IMR-90 (cell line): ENCODE results near the gene AKAP1. TPM values are rescaled to one million over a fixed set of nuclear protein-coding genes. Genes with fewer than 3 reads are reported as not detected.

Experiments
- ATAC-seq: fragments of 200-7000 bp; cut with Tn5 transposase; 2 replicates; pipeline ENCODE4 v1.9.1; 2020; ENCODE audit warnings: low read depth, mild to moderate bottlenecking, moderate library complexity
- BruUV-seq: library from RNA; stranded (reverse); fragments of 400-500 nt; replicated peaks from 2 replicates; lab custom pipeline; 2021; lab: Mats Ljungman, UMichigan
- CTCF ChIA-PET: fragments of 300-600 bp; formaldehyde crosslinking; extraction: SDS; loops from one replicate; lab custom pipeline; 2021; ENCODE audit warnings: antibody characterized with exemption; lab: Yijun Ruan, JAX
- POLR2A ChIA-PET: fragments of 300-600 bp; sonication (Branson Sonifier 250); formaldehyde crosslinking; loops from one replicate; lab custom pipeline; 2022; ENCODE audit warnings: antibody characterized with exemption; ENCODE audit not compliant: unreplicated experiment; lab: Charles Lee
- DNase-seq: peaks from one replicate; pipeline ENCODE4 v3.0.0; 2013
- H2AFZ ChIP-seq: replicated peaks from 2 replicates; pipeline ENCODE3; 2013; ENCODE audit warnings: low read length, mild to moderate bottlenecking; ENCODE audit not compliant: poor library complexity
- H2AK5ac ChIP-seq: 2 replicates; pipeline ENCODE4 v1.6.1; 2013; ENCODE audit warnings: low read depth, low read length, inconsistent platforms
- H2AK9ac ChIP-seq: replicated peaks from 2 replicates; pipeline ENCODE3; 2013; ENCODE audit warnings: mild to moderate bottlenecking, low read depth, low read length, moderate library complexity; ENCODE audit not compliant: poor library complexity
- H2BK120ac ChIP-seq: 2 replicates; pipeline ENCODE4 v1.6.1; 2013; ENCODE audit warnings: low read depth, low read length, inconsistent platforms
- H2BK15ac ChIP-seq: 3 replicates; pipeline ENCODE4 v1.6.1; 2013; ENCODE audit warnings: low read depth, low read length, inconsistent platforms
- H2BK20ac ChIP-seq: 2 replicates; pipeline ENCODE4 v1.6.1; 2013; ENCODE audit warnings: low read depth, mild to moderate bottlenecking, inconsistent platforms, low read length, moderate library complexity
- H2BK5ac ChIP-seq: 2 replicates; pipeline ENCODE4 v1.6.1; 2013; ENCODE audit warnings: mild to moderate bottlenecking, low read depth, low read length, inconsistent platforms; ENCODE audit not compliant: poor library complexity, severe bottlenecking
- H3K14ac ChIP-seq: replicated peaks from 2 replicates; pipeline ENCODE4 v1.6.1; 2013; ENCODE audit warnings: low read depth, low read length, inconsistent platforms
- H3K18ac ChIP-seq: 2 replicates; pipeline ENCODE4 v1.6.1; 2013; ENCODE audit warnings: low read depth, low read length, control low read depth
- H3K23ac ChIP-seq: 2 replicates; pipeline ENCODE4 v1.6.1; 2013; ENCODE audit warnings: low read depth, low read length, inconsistent platforms
- H3K27ac ChIP-seq: 2 replicates; pipeline ENCODE4 v1.5.1; 2013; ENCODE audit warnings: mild to moderate bottlenecking, control low read depth, low read length; ENCODE audit not compliant: insufficient read depth
- H3K27me3 ChIP-seq: 2 replicates; pipeline ENCODE4 v1.6.1; 2013; ENCODE audit warnings: low read length; ENCODE audit not compliant: control insufficient read depth, insufficient read depth
- H3K36me3 ChIP-seq: 2 replicates; pipeline ENCODE4 v1.6.1; 2013; ENCODE audit warnings: low read length, mixed read lengths; ENCODE audit not compliant: control insufficient read depth, insufficient read depth
- H3K4ac ChIP-seq: 2 replicates; pipeline ENCODE4 v1.6.1; 2013; ENCODE audit warnings: low read depth, low read length, inconsistent platforms
- H3K4me1 ChIP-seq: 2 replicates; pipeline ENCODE4 v1.6.1; 2013; ENCODE audit warnings: low read length, mixed read lengths; ENCODE audit not compliant: control insufficient read depth, insufficient read depth
- H3K4me2 ChIP-seq: 2 replicates; pipeline ENCODE4 v1.6.1; 2013; ENCODE audit warnings: low read depth, mild to moderate bottlenecking, control low read depth, low read length, moderate library complexity
- H3K4me3 ChIP-seq: 2 replicates; pipeline ENCODE4 v1.5.1; 2013; ENCODE audit warnings: low read depth, mild to moderate bottlenecking, control low read depth, low read length, moderate library complexity; ENCODE audit not compliant: insufficient read depth
- H3K56ac ChIP-seq: 2 replicates; pipeline ENCODE4 v1.6.1; 2013; ENCODE audit warnings: low read length, inconsistent platforms; ENCODE audit not compliant: insufficient read depth; ENCODE audit errors: extremely low read depth
- H3K79me1 ChIP-seq, 2 experiments: 2 replicates each; pipeline ENCODE4 v1.6.1; 2013; ENCODE audit warnings: low read length in 2 of 2, inconsistent platforms in 1 of 2, low read depth in 1 of 2
- H3K9ac ChIP-seq: 2 replicates; pipeline ENCODE4 v1.6.1; 2013; ENCODE audit warnings: low read depth, low read length, control low read depth
- H3K9me1 ChIP-seq: 2 replicates; pipeline ENCODE4 v1.6.1; 2013; ENCODE audit warnings: low read length, inconsistent platforms; ENCODE audit not compliant: insufficient read depth
- H3K9me3 ChIP-seq: 2 replicates; pipeline ENCODE4 v1.6.1; 2013; ENCODE audit warnings: low read length; ENCODE audit not compliant: control insufficient read depth, insufficient read depth
- H4K20me1 ChIP-seq: 2 replicates; pipeline ENCODE4 v1.6.1; 2013; ENCODE audit warnings: low read length, inconsistent platforms; ENCODE audit not compliant: insufficient read depth
- H4K5ac ChIP-seq: 2 replicates; pipeline ENCODE4 v1.6.1; 2013; ENCODE audit warnings: mild to moderate bottlenecking, low read depth, low read length, control low read depth
- H4K8ac ChIP-seq, 2 experiments: 2 replicates each; pipeline ENCODE4 v1.6.1; 2013; ENCODE audit warnings: low read depth in 2 of 2, low read length in 2 of 2, control low read depth in 1 of 2, inconsistent platforms in 1 of 2
- H4K91ac ChIP-seq: 2 replicates; pipeline ENCODE4 v1.6.1; 2013; ENCODE audit warnings: low read depth, low read length, inconsistent platforms; ENCODE audit not compliant: insufficient read depth
- BHLHE40 ChIP-seq: fragments of 150-350 bp; IDR thresholded peaks from 2 replicates; pipeline ENCODE4 v1.6.1; 2016; ENCODE audit warnings: mild to moderate bottlenecking, low read depth, low read length
- CEBPB ChIP-seq: IDR thresholded peaks from 2 replicates; pipeline ENCODE4 v1.6.1; 2012; ENCODE audit warnings: low read depth, low read length, improper control_type of control experiment
- CHD1 ChIP-seq: IDR thresholded peaks from 2 replicates; pipeline ENCODE4 v1.6.1; 2012; ENCODE audit warnings: low read depth, low read length, improper control_type of control experiment
- CTCF ChIP-seq: conservative IDR thresholded peaks from 2 replicates; pipeline ENCODE4 v1.5.1; 2012; ENCODE audit warnings: mild to moderate bottlenecking, low read depth, low read length, improper control_type of control experiment
- ELK1 ChIP-seq: fragments of 150-350 bp; IDR thresholded peaks from 2 replicates; pipeline ENCODE4 v1.6.1; 2016; ENCODE audit warnings: low read depth, mild to moderate bottlenecking, low read length, moderate library complexity, borderline replicate concordance
- MAZ ChIP-seq: IDR thresholded peaks from 2 replicates; pipeline ENCODE4 v1.6.1; 2012; ENCODE audit warnings: low read depth, mild to moderate bottlenecking, low read length, improper control_type of control experiment, moderate library complexity, borderline replicate concordance
- NFE2L2 ChIP-seq: fragments of 150-350 bp; IDR thresholded peaks from 2 replicates; pipeline ENCODE4 v1.6.1; 2016; ENCODE audit warnings: low read depth, mild to moderate bottlenecking, low read length
- RAD21 ChIP-seq: IDR thresholded peaks from 2 replicates; pipeline ENCODE4 v1.6.1; 2012; ENCODE audit warnings: low read length, improper control_type of control experiment
- RFX5 ChIP-seq: IDR thresholded peaks from 2 replicates; pipeline ENCODE4 v1.8.0; 2012; ENCODE audit warnings: low read depth, mild to moderate bottlenecking, low read length, moderate library complexity
- USF2 ChIP-seq: fragments of 150-350 bp; IDR thresholded peaks from 2 replicates; pipeline ENCODE4 v1.6.1; 2017; ENCODE audit warnings: mild to moderate bottlenecking, antibody characterized with exemption, low read length, low read depth
- WGBS, 2 experiments: methylation state at CpG; one replicate each; pipeline versions ENCODE4 v1.1.5 to v1.1.7; 2013; ENCODE audit warnings: missing lambda C conversion rate in 2 of 2; ENCODE audit not compliant: insufficient read length in 1 of 2; ENCODE audit errors: extremely low coverage in 2 of 2; 5-methylcytosine and 5-hydroxymethylcytosine counted together
- dilution Hi-C: fragments of 300-500 bp; cut with HindIII; formaldehyde crosslinking; loops from one replicate; pipeline ENCODE4 v1.14.3; 2018; ENCODE audit warnings: low sequenced_read_pairs; ENCODE audit not compliant: unreplicated experiment
- in situ Hi-C: fragments of 300-500 bp; cut with MboI; formaldehyde crosslinking; loops from 3 replicates; pipeline ENCODE4 v1.14.3; 2019; ENCODE audit warnings: low sequenced_read_pairs, inconsistent platforms, mixed read lengths
- intact Hi-C: fragments of 100-400 bp; cut with micrococcal nuclease; formaldehyde crosslinking; loops from 2 replicates; pipeline ENCODE4 v1.10.0; 2022
- polyA plus RNA-seq, 3 experiments: library from polyadenylated mRNA; depleted of rRNA; stranded (reverse); fragments of >200 nt; gene quantifications; 2 replicates each; pipeline ENCODE4 v1.2.3, GENCODE V29; 2012; ENCODE audit warnings: low replicate concordance in 1 of 3
- total RNA-seq: library from RNA; depleted of rRNA; stranded (reverse); fragments of >200 nt; gene quantifications from 2 replicates; pipeline ENCODE4 v1.2.3, GENCODE V29; 2012

AKAP1 gene
- total and polyA plus RNA-seq, 2 of the 4 experiments (the other 2 are of a cell fraction): 10.2 to 17.4 TPM

GRCh38 chr17:57136355-57136754, 51.3 kb downstream of the AKAP1 start:
- H3K56ac ChIP-seq: no peak overlapping the region
- H3K4ac ChIP-seq: no peak overlapping the region
- DNase-seq: no peak
- H3K9ac ChIP-seq: no peak overlapping the region
- CTCF ChIA-PET: no interaction called here
- H2BK15ac ChIP-seq: no peak overlapping the region
- H2AK5ac ChIP-seq: no peak overlapping the region
- no peak for TF ChIP-seq NFE2L2
- TF ChIP-seq CTCF: no peak
- no peak for TF ChIP-seq USF2
- no peak for TF ChIP-seq CEBPB
- no peak for TF ChIP-seq BHLHE40
- TF ChIP-seq RFX5: no peak
- TF ChIP-seq MAZ: no peak
- TF ChIP-seq ELK1: no peak
- no peak for TF ChIP-seq CHD1
- TF ChIP-seq RAD21: no peak
- no peak overlapping the region for H3K14ac ChIP-seq
- no peak overlapping the region for H3K23ac ChIP-seq
- H2AK9ac ChIP-seq: no peak overlapping the region
- WGBS, 2 experiments: 81% methylated on average over 6 of the region's 13 CpGs; no CpG with 5 or more reads in 1 of the 2 experiments
- intact Hi-C loops (loop anchor here (10.0 kb wide), 1 partner anchor 458 kb away; no protein-coding TSS in a partner anchor), dilution Hi-C loops (no loop called here), in situ Hi-C loops (no loop called here)
- no TSS peak for BruUV-seq
- no peak overlapping the region for H2BK20ac ChIP-seq
- no peaks in the 10 kb centered on the region for H3K9me1 ChIP-seq
- H2BK120ac ChIP-seq: no peak overlapping the region
- H4K20me1 ChIP-seq: no peaks in the 10 kb centered on the region
- no peak overlapping the region for H4K91ac ChIP-seq
- H4K8ac ChIP-seq: no peak overlapping the region
- no peak overlapping the region for H4K5ac ChIP-seq
- no peak overlapping the region for H2BK5ac ChIP-seq
- H3K36me3 ChIP-seq: no peaks in the 10 kb centered on the region
- H2AFZ ChIP-seq: no peak overlapping the region
- no peak overlapping the region for H3K4me3 ChIP-seq
- H3K79me1 ChIP-seq: no peaks in the 10 kb centered on the region
- no peaks in the 10 kb centered on the region for H3K4me1 ChIP-seq
- peaks cover 15% of the 10 kb centered on the region for H3K27me3 ChIP-seq
- no peak overlapping the region for H3K27ac ChIP-seq
- H3K4me2 ChIP-seq: no peak overlapping the region
- POLR2A ChIA-PET: no interaction called here
- H3K9me3 ChIP-seq: no peaks in the 10 kb centered on the region
- no peak for ATAC-seq
- no peak overlapping the region for H3K18ac ChIP-seq
